ENCODE results near the gene PSMG3. TPM values are rescaled to one million over a fixed set of nuclear protein-coding genes. Genes with fewer than 3 reads are reported as not detected.

The PSMG3 gene
- total and polyA plus RNA-seq, 2 experiments from 2014 or later = 28.3 to 84.8 TPM

DNA sequence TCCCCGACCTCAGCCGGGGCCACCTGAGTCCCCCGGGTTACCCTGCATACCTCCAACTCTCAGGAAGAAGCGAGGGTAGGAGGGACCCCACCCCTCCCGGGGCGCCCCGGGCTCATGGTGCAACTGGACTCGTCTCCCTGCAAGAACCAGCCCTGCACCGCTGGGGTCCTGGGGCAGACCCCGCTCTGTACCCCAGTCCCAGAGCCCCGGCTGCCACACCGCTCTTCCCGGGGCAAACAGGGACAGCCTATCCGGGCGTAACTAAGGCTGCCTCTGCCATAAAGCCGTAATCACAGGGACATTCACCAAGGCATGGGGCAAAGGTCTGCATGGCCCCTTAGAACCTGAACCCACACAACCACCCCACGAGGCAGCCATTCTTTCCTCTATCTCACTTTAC is 46.0 kb downstream of the PSMG3 start:
- peaks cover 11% of the 10 kb centered on the region; the same call in 2 of the 3 replicates for H3K9me3 Mint-ChIP-seq
- no peak overlapping the region; the same call in 2 of the 3 replicates for H3K4me3 Mint-ChIP-seq
- peaks cover 9% of the 10 kb centered on the region for H3K27me3 Mint-ChIP-seq (ENCODE audit: insufficient read depth, low read depth, poor library complexity)
- Histone ChIP-seq H3K36me3 (ENCODE audit: insufficient read depth) (no peaks in the 10 kb centered on the region), H3K79me2 (replicated peaks; ENCODE audit: insufficient read depth) (no peaks in the 10 kb centered on the region), H3K9me2 (ENCODE audit: insufficient read depth) (no peaks in the 10 kb centered on the region), H3K4me1 (ENCODE audit: insufficient read depth) (no peaks in the 10 kb centered on the region), H2AFZ (no peak overlapping the region), H3K27me3 (ENCODE audit: insufficient read depth) (no peaks in the 10 kb centered on the region), H3K4me3 (no peak overlapping the region), H4K20me1 (replicated peaks; ENCODE audit: insufficient read depth) (no peaks in the 10 kb centered on the region), H3F3A (replicated peaks; ENCODE audit: low read depth) (no peaks in the 10 kb centered on the region), H3K4me2 (no peak overlapping the region), H3K27ac (ENCODE audit: low read depth) (no peak overlapping the region)
- H3K27ac Mint-ChIP-seq = no peak overlapping the region
- H3K4me1 Mint-ChIP-seq = peaks cover 10% of the 10 kb centered on the region
- no peaks in the 10 kb centered on the region for H3K36me3 Mint-ChIP-seq (ENCODE audit: low read depth)
- TF ChIP-seq STAT1 (IDR thresholded peaks at IDR 0.05; ENCODE audit: unreplicated experiment) = no peak
- TF ChIP-seq EZH2 (IDR thresholded peaks at IDR 0.05; ENCODE audit: low read depth, unreplicated experiment) = no peak
- TF ChIP-seq, protein P1, sequence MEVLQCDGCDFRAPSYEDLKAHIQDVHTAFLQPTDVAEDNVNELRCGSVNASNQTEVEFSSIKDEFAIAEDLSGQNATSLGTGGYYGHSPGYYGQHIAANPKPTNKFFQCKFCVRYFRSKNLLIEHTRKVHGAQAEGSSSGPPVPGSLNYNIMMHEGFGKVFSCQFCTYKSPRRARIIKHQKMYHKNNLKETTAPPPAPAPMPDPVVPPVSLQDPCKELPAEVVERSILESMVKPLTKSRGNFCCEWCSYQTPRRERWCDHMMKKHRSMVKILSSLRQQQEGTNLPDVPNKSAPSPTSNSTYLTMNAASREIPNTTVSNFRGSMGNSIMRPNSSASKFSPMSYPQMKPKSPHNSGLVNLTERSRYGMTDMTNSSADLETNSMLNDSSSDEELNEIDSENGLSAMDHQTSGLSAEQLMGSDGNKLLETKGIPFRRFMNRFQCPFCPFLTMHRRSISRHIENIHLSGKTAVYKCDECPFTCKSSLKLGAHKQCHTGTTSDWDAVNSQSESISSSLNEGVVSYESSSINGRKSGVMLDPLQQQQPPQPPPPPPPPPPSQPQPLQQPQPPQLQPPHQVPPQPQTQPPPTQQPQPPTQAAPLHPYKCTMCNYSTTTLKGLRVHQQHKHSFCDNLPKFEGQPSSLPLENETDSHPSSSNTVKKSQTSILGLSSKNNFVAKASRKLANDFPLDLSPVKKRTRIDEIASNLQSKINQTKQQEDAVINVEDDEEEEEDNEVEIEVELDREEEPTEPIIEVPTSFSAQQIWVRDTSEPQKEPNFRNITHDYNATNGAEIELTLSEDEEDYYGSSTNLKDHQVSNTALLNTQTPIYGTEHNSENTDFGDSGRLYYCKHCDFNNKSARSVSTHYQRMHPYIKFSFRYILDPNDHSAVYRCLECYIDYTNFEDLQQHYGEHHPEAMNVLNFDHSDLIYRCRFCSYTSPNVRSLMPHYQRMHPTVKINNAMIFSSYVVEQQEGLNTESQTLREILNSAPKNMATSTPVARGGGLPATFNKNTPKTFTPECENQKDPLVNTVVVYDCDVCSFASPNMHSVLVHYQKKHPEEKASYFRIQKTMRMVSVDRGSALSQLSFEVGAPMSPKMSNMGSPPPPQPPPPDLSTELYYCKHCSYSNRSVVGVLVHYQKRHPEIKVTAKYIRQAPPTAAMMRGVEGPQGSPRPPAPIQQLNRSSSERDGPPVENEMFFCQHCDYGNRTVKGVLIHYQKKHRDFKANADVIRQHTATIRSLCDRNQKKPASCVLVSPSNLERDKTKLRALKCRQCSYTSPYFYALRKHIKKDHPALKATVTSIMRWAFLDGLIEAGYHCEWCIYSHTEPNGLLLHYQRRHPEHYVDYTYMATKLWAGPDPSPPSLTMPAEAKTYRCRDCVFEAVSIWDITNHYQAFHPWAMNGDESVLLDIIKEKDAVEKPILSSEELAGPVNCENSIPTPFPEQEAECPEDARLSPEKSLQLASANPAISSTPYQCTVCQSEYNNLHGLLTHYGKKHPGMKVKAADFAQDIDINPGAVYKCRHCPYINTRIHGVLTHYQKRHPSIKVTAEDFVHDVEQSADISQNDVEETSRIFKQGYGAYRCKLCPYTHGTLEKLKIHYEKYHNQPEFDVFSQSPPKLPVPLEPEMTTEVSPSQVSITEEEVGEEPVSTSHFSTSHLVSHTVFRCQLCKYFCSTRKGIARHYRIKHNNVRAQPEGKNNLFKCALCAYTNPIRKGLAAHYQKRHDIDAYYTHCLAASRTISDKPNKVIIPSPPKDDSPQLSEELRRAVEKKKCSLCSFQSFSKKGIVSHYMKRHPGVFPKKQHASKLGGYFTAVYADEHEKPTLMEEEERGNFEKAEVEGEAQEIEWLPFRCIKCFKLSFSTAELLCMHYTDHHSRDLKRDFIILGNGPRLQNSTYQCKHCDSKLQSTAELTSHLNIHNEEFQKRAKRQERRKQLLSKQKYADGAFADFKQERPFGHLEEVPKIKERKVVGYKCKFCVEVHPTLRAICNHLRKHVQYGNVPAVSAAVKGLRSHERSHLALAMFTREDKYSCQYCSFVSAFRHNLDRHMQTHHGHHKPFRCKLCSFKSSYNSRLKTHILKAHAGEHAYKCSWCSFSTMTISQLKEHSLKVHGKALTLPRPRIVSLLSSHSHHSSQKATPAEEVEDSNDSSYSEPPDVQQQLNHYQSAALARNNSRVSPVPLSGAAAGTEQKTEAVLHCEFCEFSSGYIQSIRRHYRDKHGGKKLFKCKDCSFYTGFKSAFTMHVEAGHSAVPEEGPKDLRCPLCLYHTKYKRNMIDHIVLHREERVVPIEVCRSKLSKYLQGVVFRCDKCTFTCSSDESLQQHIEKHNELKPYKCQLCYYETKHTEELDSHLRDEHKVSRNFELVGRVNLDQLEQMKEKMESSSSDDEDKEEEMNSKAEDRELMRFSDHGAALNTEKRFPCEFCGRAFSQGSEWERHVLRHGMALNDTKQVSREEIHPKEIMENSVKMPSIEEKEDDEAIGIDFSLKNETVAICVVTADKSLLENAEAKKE (CRISPR knock-in tag; IDR thresholded peaks at IDR 0.05) = no peak
- TF ChIP-seq JUNB (IDR thresholded peaks at IDR 0.05; ENCODE audit: unreplicated experiment) = no peak
- TF ChIP-seq CREB1 (CRISPR knock-in tag; IDR thresholded peaks at IDR 0.05; ENCODE audit: low read depth) = no peak
- TF ChIP-seq EZH2phosphoT487 (IDR thresholded peaks at IDR 0.05; ENCODE audit: unreplicated experiment) = no peak
- TF ChIP-seq, protein P2, sequence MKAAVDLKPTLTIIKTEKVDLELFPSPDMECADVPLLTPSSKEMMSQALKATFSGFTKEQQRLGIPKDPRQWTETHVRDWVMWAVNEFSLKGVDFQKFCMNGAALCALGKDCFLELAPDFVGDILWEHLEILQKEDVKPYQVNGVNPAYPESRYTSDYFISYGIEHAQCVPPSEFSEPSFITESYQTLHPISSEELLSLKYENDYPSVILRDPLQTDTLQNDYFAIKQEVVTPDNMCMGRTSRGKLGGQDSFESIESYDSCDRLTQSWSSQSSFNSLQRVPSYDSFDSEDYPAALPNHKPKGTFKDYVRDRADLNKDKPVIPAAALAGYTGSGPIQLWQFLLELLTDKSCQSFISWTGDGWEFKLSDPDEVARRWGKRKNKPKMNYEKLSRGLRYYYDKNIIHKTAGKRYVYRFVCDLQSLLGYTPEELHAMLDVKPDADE (IDR thresholded peaks at IDR 0.05) = no peak
- no peak for TF ChIP-seq POLR2AphosphoS5 (IDR thresholded peaks at IDR 0.05; ENCODE audit: low read depth)
- TF ChIP-seq, protein P3, sequence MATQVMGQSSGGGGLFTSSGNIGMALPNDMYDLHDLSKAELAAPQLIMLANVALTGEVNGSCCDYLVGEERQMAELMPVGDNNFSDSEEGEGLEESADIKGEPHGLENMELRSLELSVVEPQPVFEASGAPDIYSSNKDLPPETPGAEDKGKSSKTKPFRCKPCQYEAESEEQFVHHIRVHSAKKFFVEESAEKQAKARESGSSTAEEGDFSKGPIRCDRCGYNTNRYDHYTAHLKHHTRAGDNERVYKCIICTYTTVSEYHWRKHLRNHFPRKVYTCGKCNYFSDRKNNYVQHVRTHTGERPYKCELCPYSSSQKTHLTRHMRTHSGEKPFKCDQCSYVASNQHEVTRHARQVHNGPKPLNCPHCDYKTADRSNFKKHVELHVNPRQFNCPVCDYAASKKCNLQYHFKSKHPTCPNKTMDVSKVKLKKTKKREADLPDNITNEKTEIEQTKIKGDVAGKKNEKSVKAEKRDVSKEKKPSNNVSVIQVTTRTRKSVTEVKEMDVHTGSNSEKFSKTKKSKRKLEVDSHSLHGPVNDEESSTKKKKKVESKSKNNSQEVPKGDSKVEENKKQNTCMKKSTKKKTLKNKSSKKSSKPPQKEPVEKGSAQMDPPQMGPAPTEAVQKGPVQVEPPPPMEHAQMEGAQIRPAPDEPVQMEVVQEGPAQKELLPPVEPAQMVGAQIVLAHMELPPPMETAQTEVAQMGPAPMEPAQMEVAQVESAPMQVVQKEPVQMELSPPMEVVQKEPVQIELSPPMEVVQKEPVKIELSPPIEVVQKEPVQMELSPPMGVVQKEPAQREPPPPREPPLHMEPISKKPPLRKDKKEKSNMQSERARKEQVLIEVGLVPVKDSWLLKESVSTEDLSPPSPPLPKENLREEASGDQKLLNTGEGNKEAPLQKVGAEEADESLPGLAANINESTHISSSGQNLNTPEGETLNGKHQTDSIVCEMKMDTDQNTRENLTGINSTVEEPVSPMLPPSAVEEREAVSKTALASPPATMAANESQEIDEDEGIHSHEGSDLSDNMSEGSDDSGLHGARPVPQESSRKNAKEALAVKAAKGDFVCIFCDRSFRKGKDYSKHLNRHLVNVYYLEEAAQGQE (IDR thresholded peaks at IDR 0.05; ENCODE audit: unreplicated experiment) = no peak
- ATAC-seq (peak; percentile 14), DNase-seq (ENCODE audit: low spot score) (no peak)
